ENCODE data around the gene GPRIN3.

GPRIN3 gene

DNA sequence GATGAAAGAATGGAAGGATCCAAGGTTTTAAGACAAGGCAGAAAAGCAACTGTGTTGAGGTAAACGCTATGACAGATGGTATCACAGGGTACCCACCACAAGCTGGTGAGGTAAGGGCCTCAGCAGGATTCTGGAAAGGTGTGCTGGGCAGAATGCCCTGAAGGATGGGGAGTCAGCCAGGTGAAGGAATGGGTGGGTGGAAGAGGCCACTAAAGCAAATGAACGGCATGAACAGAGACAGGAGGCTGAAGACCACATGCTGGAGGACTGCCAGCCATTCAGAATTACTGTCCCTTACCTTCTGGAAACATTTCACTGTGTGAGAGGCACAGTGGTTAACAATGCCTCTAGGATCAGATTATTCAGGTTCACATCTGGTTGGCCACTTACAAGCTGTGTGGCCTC, 23.6 kb downstream of the GPRIN3 start (continued):
- TF ChIP-seq, protein P1, sequence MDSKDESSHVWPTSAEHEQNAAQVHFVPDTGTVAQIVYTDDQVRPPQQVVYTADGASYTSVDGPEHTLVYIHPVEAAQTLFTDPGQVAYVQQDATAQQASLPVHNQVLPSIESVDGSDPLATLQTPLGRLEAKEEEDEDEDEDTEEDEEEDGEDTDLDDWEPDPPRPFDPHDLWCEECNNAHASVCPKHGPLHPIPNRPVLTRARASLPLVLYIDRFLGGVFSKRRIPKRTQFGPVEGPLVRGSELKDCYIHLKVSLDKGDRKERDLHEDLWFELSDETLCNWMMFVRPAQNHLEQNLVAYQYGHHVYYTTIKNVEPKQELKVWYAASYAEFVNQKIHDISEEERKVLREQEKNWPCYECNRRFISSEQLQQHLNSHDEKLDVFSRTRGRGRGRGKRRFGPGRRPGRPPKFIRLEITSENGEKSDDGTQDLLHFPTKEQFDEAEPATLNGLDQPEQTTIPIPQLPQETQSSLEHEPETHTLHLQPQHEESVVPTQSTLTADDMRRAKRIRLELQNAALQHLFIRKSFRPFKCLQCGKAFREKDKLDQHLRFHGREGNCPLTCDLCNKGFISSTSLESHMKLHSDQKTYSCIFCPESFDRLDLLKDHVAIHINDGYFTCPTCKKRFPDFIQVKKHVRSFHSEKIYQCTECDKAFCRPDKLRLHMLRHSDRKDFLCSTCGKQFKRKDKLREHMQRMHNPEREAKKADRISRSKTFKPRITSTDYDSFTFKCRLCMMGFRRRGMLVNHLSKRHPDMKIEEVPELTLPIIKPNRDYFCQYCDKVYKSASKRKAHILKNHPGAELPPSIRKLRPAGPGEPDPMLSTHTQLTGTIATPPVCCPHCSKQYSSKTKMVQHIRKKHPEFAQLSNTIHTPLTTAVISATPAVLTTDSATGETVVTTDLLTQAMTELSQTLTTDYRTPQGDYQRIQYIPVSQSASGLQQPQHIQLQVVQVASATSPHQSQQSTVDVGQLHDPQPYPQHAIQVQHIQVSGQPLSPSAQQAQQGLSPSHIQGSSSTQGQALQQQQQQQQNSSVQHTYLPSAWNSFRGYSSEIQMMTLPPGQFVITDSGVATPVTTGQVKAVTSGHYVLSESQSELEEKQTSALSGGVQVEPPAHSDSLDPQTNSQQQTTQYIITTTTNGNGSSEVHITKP (tag by site-specific recombination; IDR thresholded peaks at IDR 0.05): no peak
- TF ChIP-seq ZNF664 (tag by site-specific recombination; IDR thresholded peaks at IDR 0.05): no peak
- no peak for TF ChIP-seq ZNF768 (tag by site-specific recombination; IDR thresholded peaks at IDR 0.05)
- TF ChIP-seq ZNF544 (tag by site-specific recombination; IDR thresholded peaks at IDR 0.05): no peak

DNA sequence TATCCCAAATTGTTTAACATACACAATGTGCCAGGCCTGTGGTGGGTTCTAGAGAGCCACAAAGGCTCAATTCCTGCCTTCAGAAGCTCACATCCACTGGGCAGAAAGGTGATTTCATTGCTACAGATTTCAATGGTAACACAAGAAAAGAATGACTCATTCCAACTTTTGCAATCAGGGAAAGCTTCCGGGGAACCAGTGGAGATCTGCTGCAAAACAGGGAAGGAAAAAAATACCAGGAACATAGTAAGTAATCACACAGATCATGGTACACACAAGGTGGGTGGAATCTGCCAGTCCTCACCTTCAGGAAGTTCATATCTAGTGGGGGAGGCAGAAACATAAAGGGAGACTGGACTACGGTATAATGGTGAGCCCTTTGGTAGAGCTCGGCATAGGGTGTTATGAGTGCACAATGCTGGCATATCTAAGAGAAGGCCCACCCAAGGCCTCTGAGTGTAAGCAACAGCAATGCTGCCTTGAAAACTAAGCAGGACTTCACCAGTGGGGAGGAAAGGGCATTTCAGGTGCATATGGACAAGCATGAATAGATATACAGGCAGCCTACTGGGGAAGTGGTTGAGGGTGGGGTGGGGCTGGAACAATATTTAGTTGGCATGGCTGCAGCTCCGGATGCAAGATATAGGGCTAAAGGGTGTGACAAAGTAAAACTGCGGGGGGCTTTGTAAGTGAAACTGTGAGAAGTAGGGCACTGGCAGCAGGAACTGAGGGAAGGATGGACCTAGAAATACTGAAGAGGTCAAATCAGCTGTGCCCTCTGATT, 24.2 kb downstream of the GPRIN3 start:
- H3K36me3 ChIP-seq (ENCODE audit: control insufficient read depth in 2 of 2, insufficient read depth in 1 of 2, low read length in 2 of 2): no peaks in the 10 kb centered on the region
- no peak overlapping the region for H3K27ac ChIP-seq (ENCODE audit: extremely low read depth, low read depth, low read length)
- H3K9me3 ChIP-seq (ENCODE audit: control insufficient read depth, insufficient read depth, low read depth, low read length): no peaks in the 10 kb centered on the region
- ChIA-PET CTCF (interaction anchor here (0.5 kb wide), 1 partner anchor 270 kb away, joined by 3 read pairs; no protein-coding TSS in a partner anchor), POLR2A (no interaction called here)
- no peak for TF ChIP-seq ZNF530 (tag by site-specific recombination; IDR thresholded peaks at IDR 0.05; ENCODE audit: low read depth)
- H3K4me3 ChIP-seq (ENCODE audit: low read depth, low read length): no peak overlapping the region
- no peaks in the 10 kb centered on the region for H3K4me1 ChIP-seq (ENCODE audit: control insufficient read depth, insufficient read depth, low read length)

DNA sequence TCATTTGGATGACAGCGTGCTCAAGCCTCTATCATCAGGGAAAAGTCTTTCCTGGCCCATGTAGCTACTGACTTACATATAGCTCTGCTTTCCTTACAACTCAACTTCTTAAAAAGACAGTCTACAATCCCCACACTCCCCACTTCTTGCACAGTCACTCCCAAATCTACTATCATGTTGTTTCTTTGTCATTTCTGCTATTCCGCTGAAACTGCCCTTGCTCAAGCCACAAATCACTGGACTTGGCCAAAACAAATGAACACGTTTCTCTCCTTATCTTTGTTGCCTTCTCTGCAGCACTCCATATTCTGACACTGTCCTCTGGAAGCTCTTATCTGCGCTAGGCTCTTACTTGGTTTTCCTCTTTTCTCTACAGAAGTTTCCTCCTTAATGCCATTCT, 28.2 kb downstream of the GPRIN3 start:
- CTCF ChIA-PET: interaction anchor here (0.5 kb wide), 1 partner anchor 164 kb away, joined by 3 read pairs; no protein-coding TSS in a partner anchor

More for the DNA sequence above, 28.2 kb downstream of the GPRIN3 start:
- Histone ChIP-seq H3K36me3 (ENCODE audit: control insufficient read depth in 2 of 2, insufficient read depth in 1 of 2, low read length in 2 of 2) (no peaks in the 10 kb centered on the region), H3K27ac (ENCODE audit: extremely low read depth, low read depth, low read length) (no peak overlapping the region), H3K9me3 (ENCODE audit: control insufficient read depth, insufficient read depth, low read depth, low read length) (no peaks in the 10 kb centered on the region), H3K4me1 (ENCODE audit: control insufficient read depth, insufficient read depth, low read length) (no peaks in the 10 kb centered on the region), H3K4me3 (ENCODE audit: low read depth, low read length) (no peak overlapping the region)
- POLR2A ChIA-PET: no interaction called here
- TF ChIP-seq, protein P2, sequence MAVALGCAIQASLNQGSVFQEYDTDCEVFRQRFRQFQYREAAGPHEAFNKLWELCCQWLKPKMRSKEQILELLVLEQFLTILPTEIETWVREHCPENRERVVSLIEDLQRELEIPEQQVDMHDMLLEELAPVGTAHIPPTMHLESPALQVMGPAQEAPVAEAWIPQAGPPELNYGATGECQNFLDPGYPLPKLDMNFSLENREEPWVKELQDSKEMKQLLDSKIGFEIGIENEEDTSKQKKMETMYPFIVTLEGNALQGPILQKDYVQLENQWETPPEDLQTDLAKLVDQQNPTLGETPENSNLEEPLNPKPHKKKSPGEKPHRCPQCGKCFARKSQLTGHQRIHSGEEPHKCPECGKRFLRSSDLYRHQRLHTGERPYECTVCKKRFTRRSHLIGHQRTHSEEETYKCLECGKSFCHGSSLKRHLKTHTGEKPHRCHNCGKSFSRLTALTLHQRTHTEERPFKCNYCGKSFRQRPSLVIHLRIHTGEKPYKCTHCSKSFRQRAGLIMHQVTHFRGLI (tag by site-specific recombination; IDR thresholded peaks at IDR 0.05): no peak
- TF ChIP-seq, protein P3, sequence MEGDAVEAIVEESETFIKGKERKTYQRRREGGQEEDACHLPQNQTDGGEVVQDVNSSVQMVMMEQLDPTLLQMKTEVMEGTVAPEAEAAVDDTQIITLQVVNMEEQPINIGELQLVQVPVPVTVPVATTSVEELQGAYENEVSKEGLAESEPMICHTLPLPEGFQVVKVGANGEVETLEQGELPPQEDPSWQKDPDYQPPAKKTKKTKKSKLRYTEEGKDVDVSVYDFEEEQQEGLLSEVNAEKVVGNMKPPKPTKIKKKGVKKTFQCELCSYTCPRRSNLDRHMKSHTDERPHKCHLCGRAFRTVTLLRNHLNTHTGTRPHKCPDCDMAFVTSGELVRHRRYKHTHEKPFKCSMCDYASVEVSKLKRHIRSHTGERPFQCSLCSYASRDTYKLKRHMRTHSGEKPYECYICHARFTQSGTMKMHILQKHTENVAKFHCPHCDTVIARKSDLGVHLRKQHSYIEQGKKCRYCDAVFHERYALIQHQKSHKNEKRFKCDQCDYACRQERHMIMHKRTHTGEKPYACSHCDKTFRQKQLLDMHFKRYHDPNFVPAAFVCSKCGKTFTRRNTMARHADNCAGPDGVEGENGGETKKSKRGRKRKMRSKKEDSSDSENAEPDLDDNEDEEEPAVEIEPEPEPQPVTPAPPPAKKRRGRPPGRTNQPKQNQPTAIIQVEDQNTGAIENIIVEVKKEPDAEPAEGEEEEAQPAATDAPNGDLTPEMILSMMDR (tag by site-specific recombination; IDR thresholded peaks at IDR 0.05): no peak
- TF ChIP-seq, protein P1 (tag by site-specific recombination; IDR thresholded peaks at IDR 0.05): no peak
- TF ChIP-seq ZNF335 (tag by site-specific recombination; conservative IDR thresholded peaks at IDR 0.05) (no peak), ZBTB48 (tag by site-specific recombination; IDR thresholded peaks at IDR 0.05) (no peak), ZNF792 (tag by site-specific recombination; IDR thresholded peaks at IDR 0.05) (no peak), ZNF302 (tag by site-specific recombination; IDR thresholded peaks at IDR 0.05; ENCODE audit: low read depth) (no peak), GLIS2 (tag by site-specific recombination; IDR thresholded peaks at IDR 0.05) (no peak), ZNF776 (tag by site-specific recombination; IDR thresholded peaks at IDR 0.05; ENCODE audit: borderline replicate concordance) (no peak)

All from HEK293 (cell line).